K562 (cell line): Measurements from ENCODE around the gene PPP1R37. TPM values are rescaled to one million over a fixed set of nuclear protein-coding genes. Genes with fewer than 3 reads are reported as not detected.

ENCODE experiments used
- HCFC1 ChIP-seq: IDR thresholded peaks from 2 replicates; pipeline ENCODE4 v1.6.1; 2012; ENCODE audit warnings: low read depth, low read length, improper control_type of control experiment
- MEF2D ChIP-seq: conservative IDR thresholded peaks from 2 replicates; pipeline ENCODE4 v1.6.1; 2016; ENCODE audit warnings: low read depth, missing genetic modification characterization, missing compliant biosample characterization
- NFIC ChIP-seq: fragments of 450-650 bp; IDR thresholded peaks from 2 replicates; pipeline ENCODE4 v1.6.1; 2017; ENCODE audit warnings: mild to moderate bottlenecking, inconsistent platforms
- STAT5A ChIP-seq: IDR thresholded peaks from 2 replicates; pipeline ENCODE4 v1.6.1; 2012; ENCODE audit warnings: low read length, inconsistent platforms, borderline replicate concordance
- TOE1 ChIP-seq, 2 experiments: fragments of 450-650 bp in 1 of 2; sonication (generic) in 1 of 2; formaldehyde crosslinking in 1 of 2; IDR thresholded peaks; 2 replicates each; pipeline versions ENCODE4 v1.7.1 to v1.8.0; 2016 to 2022; ENCODE audit warnings: borderline replicate concordance in 2 of 2, mild to moderate bottlenecking in 2 of 2, antibody characterized with exemption in 1 of 2, inconsistent platforms in 1 of 2, low read depth in 1 of 2, missing genetic modification reagents in 1 of 2, moderate library complexity in 1 of 2
- polyA plus RNA-seq, 8 experiments: library from polyadenylated mRNA; depleted of rRNA in 4 of 8; stranded (reverse) in 5 of 8; unstranded in 3 of 8; fragments of >200 nt; fragmentation: Nextera tagmentation in 2 of 8; fragmentation: Illumina TruSeq in 1 of 8; extraction: Ambion mirVana in 2 of 8; extraction: Trizol in 1 of 8; gene quantifications; 2 replicates each; pipeline versions ENCODE4 v1.2.1 to v1.2.3, GENCODE V29; 2011 to 2014; ENCODE audit warnings: inconsistent platforms in 1 of 8, missing spikeins in 1 of 8
- total RNA-seq, 7 experiments: library from RNA; depleted of rRNA in 6 of 7; stranded (reverse); fragments of >200 nt in 6 of 7; fragmentation: Illumina TruSeq in 2 of 7; extraction: Trizol in 2 of 7; gene quantifications; 2 replicates each; pipeline versions ENCODE4 v1.2.1 to v1.2.3, GENCODE V29; 2011 to 2021; ENCODE audit warnings: low replicate concordance in 1 of 7
- TF ChIP-seq, protein P1 (sequence below): fragments of 450-650 bp; IDR thresholded peaks from 2 replicates; pipeline ENCODE4 v1.6.1; 2017; ENCODE audit warnings: antibody characterized with exemption, mild to moderate bottlenecking
- TF ChIP-seq, protein P2 (sequence below): fragments of 450-650 bp; IDR thresholded peaks from 2 replicates; pipeline ENCODE4 v1.6.1; 2016; ENCODE audit warnings: low read depth, mild to moderate bottlenecking, moderate library complexity
- TF ChIP-seq, protein P3 (sequence below): fragments of 450-650 bp; IDR thresholded peaks from 2 replicates; pipeline ENCODE4 v1.6.1; 2016; ENCODE audit warnings: mild to moderate bottlenecking, moderate library complexity

The PPP1R37 gene
- total and polyA plus RNA-seq, 9 of the 15 experiments (the other 6 are each of a cell fraction or from before 2014, with no cell fraction given): 0.04 to 20.3 (median 7.3) TPM

DNA sequence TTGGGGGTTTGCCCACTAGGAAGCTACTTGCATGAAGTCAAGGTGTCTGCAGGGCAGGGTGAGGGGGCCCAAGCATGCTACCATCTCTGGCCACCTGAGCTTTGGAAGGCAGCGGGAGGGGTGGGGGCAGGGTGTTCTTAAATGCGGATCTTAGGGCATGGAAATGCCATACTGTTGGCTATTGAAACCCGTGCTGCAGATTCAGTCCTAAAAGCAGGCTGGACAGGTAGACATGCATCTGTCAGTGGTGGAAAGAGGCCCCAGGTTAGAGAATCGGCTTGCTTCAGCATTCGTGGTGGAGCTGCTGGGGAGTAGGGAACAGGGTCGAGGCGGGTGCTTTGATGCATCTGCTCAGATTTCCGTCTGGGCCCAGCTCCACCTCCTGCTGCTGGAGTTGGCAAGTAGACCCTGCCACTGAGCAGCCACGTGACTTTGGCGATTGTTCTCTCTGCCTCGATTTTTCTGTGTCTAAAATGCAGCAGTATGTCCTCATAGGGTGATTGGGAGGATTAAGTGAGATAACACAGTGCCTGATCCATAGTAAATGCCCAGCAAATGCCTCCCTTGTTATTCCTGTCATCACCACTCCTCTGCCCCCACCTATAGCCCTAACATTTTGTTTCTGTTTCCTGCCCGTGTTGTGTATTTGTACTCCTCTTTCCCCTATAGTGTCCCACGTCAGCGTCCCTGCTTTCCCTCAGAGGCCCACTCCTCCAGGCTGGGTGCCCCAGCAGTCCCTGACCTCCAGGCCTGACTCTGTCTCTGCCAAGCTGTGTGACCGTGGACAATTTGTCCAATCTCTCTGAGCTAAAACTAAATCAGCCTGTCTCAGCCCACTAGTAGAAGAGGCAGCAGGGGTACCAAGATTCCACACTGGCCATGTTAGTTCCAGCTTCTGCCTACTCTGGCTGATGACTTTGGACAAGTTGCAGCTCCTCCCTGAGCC lies 5.8 kb downstream of the PPP1R37 start (continued):
- TF ChIP-seq, protein P1, sequence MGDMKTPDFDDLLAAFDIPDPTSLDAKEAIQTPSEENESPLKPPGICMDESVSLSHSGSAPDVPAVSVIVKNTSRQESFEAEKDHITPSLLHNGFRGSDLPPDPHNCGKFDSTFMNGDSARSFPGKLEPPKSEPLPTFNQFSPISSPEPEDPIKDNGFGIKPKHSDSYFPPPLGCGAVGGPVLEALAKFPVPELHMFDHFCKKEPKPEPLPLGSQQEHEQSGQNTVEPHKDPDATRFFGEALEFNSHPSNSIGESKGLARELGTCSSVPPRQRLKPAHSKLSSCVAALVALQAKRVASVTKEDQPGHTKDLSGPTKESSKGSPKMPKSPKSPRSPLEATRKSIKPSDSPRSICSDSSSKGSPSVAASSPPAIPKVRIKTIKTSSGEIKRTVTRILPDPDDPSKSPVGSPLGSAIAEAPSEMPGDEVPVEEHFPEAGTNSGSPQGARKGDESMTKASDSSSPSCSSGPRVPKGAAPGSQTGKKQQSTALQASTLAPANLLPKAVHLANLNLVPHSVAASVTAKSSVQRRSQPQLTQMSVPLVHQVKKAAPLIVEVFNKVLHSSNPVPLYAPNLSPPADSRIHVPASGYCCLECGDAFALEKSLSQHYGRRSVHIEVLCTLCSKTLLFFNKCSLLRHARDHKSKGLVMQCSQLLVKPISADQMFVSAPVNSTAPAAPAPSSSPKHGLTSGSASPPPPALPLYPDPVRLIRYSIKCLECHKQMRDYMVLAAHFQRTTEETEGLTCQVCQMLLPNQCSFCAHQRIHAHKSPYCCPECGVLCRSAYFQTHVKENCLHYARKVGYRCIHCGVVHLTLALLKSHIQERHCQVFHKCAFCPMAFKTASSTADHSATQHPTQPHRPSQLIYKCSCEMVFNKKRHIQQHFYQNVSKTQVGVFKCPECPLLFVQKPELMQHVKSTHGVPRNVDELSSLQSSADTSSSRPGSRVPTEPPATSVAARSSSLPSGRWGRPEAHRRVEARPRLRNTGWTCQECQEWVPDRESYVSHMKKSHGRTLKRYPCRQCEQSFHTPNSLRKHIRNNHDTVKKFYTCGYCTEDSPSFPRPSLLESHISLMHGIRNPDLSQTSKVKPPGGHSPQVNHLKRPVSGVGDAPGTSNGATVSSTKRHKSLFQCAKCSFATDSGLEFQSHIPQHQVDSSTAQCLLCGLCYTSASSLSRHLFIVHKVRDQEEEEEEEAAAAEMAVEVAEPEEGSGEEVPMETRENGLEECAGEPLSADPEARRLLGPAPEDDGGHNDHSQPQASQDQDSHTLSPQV: no peak
- TF ChIP-seq, protein P2, sequence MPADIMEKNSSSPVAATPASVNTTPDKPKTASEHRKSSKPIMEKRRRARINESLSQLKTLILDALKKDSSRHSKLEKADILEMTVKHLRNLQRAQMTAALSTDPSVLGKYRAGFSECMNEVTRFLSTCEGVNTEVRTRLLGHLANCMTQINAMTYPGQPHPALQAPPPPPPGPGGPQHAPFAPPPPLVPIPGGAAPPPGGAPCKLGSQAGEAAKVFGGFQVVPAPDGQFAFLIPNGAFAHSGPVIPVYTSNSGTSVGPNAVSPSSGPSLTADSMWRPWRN: no peak
- TF ChIP-seq TOE1 (IDR thresholded peaks at IDR 0.05; ENCODE audit: borderline replicate concordance): no peak
- no peak for TF ChIP-seq TOE1 (CRISPR knock-in tag; IDR thresholded peaks at IDR 0.05; ENCODE audit: borderline replicate concordance, low read depth)
- 0 out of 2 replicates have a peak, but pooled peaks have one; percentile 7 for TF ChIP-seq MEF2D (tag)
- no peak for TF ChIP-seq STAT5A
- TF ChIP-seq NFIC: no peak
- no peak for TF ChIP-seq HCFC1
- TF ChIP-seq, protein P3, sequence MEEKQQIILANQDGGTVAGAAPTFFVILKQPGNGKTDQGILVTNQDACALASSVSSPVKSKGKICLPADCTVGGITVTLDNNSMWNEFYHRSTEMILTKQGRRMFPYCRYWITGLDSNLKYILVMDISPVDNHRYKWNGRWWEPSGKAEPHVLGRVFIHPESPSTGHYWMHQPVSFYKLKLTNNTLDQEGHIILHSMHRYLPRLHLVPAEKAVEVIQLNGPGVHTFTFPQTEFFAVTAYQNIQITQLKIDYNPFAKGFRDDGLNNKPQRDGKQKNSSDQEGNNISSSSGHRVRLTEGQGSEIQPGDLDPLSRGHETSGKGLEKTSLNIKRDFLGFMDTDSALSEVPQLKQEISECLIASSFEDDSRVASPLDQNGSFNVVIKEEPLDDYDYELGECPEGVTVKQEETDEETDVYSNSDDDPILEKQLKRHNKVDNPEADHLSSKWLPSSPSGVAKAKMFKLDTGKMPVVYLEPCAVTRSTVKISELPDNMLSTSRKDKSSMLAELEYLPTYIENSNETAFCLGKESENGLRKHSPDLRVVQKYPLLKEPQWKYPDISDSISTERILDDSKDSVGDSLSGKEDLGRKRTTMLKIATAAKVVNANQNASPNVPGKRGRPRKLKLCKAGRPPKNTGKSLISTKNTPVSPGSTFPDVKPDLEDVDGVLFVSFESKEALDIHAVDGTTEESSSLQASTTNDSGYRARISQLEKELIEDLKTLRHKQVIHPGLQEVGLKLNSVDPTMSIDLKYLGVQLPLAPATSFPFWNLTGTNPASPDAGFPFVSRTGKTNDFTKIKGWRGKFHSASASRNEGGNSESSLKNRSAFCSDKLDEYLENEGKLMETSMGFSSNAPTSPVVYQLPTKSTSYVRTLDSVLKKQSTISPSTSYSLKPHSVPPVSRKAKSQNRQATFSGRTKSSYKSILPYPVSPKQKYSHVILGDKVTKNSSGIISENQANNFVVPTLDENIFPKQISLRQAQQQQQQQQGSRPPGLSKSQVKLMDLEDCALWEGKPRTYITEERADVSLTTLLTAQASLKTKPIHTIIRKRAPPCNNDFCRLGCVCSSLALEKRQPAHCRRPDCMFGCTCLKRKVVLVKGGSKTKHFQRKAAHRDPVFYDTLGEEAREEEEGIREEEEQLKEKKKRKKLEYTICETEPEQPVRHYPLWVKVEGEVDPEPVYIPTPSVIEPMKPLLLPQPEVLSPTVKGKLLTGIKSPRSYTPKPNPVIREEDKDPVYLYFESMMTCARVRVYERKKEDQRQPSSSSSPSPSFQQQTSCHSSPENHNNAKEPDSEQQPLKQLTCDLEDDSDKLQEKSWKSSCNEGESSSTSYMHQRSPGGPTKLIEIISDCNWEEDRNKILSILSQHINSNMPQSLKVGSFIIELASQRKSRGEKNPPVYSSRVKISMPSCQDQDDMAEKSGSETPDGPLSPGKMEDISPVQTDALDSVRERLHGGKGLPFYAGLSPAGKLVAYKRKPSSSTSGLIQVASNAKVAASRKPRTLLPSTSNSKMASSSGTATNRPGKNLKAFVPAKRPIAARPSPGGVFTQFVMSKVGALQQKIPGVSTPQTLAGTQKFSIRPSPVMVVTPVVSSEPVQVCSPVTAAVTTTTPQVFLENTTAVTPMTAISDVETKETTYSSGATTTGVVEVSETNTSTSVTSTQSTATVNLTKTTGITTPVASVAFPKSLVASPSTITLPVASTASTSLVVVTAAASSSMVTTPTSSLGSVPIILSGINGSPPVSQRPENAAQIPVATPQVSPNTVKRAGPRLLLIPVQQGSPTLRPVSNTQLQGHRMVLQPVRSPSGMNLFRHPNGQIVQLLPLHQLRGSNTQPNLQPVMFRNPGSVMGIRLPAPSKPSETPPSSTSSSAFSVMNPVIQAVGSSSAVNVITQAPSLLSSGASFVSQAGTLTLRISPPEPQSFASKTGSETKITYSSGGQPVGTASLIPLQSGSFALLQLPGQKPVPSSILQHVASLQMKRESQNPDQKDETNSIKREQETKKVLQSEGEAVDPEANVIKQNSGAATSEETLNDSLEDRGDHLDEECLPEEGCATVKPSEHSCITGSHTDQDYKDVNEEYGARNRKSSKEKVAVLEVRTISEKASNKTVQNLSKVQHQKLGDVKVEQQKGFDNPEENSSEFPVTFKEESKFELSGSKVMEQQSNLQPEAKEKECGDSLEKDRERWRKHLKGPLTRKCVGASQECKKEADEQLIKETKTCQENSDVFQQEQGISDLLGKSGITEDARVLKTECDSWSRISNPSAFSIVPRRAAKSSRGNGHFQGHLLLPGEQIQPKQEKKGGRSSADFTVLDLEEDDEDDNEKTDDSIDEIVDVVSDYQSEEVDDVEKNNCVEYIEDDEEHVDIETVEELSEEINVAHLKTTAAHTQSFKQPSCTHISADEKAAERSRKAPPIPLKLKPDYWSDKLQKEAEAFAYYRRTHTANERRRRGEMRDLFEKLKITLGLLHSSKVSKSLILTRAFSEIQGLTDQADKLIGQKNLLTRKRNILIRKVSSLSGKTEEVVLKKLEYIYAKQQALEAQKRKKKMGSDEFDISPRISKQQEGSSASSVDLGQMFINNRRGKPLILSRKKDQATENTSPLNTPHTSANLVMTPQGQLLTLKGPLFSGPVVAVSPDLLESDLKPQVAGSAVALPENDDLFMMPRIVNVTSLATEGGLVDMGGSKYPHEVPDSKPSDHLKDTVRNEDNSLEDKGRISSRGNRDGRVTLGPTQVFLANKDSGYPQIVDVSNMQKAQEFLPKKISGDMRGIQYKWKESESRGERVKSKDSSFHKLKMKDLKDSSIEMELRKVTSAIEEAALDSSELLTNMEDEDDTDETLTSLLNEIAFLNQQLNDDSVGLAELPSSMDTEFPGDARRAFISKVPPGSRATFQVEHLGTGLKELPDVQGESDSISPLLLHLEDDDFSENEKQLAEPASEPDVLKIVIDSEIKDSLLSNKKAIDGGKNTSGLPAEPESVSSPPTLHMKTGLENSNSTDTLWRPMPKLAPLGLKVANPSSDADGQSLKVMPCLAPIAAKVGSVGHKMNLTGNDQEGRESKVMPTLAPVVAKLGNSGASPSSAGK: no peak
